DLD1 (cell line): ENCODE results near the gene AQP12A.
"Not testable (repeated sequence)": the region's sequence is repeated elsewhere in the genome, so short reads cannot be mapped to it uniquely, and the experiment has no call there.

Experiments
- in situ Hi-C: cut with HindIII; loops from 2 replicates; pipeline ENCODE4 v1.10.0; 2017; ENCODE audit warnings: low sequenced_read_pairs

AQP12A gene

DNA sequence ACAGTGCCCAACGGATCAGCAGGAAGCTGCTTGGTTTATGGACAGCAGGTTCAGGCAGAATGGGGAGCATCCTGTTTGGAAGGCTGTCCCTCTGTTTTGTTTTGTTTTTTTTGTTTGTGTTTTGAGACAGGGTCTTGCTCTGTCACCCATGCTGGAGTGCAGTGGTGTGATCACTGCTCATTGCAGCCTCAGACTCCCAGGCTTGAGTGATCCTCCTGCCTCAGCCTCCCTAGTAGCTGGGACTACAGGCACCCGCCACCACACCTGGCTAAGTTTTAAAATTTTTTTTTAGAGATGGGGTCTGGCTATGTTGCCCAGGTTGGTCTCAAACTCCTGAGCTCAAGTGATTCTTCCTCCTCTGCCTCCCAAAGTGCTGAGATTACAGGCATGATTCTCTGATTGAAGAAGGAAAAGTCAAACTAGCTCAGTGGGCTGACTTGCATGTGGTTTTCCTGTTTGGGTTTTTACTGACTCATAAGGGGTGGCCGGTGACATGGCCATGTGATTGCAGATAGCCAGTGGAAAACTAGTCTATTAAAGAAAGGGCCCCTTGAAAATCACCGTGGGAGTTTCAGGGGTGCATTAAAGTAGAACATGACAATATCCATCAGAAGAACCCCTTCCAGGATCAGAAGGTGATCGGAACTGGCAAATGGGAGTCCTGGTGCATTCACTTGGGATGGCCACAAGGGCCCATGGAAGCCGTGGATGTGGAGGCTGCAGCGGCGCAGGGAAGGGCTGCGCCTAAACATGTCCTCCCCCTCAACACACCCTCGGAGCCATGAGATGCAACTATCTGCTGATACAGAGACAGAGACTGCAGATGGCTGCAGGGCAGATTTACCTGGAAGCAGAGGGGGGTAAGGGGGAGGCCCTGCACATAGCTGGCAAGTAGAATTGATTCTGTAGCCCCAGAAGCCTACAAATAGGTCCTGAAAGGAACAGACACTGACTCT, 35.5 kb upstream of the AQP12A start:
- in situ Hi-C loops = no loop called here

DNA sequence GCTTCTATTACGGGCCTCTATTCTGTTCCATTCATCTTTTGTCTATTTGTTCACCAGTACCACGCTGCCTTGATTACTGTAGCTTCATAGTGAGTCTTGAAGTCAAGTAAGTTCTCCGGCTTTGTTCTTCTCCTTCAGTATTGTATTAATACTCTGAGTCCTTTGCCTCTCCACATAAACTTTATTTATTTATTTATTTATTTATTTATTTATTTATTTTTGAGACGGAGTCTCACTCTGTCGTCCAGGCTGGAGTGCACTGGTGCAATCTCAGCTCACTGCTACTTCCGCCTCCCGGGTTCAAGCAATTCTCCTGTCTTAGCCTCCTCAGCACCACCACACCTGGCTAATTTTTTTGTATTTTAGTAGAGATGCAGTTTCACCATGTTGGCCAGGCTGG, 31.8 kb upstream of the AQP12A start:
- in situ Hi-C loops = not testable (repeated sequence)

DNA sequence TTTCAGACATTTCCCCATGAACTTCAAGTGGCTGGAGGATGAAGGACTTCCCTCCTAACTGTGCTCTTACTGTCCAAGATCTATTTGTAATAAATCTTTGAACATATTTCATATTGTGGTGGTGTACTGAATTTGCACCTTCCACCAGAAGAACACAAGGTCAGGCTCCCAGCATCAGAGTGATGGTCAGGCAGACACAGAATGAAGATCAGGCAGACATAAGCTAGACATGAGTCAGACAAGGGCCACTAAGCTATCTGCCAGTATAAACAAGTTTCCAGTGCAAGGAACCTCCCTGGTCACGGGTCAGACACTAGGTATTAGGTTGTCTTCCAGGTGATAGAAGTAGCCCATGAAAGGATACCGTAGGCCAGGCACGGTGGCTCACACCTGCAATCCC, 29.0 kb upstream of the AQP12A start:
- in situ Hi-C loops = no loop called here

DNA sequence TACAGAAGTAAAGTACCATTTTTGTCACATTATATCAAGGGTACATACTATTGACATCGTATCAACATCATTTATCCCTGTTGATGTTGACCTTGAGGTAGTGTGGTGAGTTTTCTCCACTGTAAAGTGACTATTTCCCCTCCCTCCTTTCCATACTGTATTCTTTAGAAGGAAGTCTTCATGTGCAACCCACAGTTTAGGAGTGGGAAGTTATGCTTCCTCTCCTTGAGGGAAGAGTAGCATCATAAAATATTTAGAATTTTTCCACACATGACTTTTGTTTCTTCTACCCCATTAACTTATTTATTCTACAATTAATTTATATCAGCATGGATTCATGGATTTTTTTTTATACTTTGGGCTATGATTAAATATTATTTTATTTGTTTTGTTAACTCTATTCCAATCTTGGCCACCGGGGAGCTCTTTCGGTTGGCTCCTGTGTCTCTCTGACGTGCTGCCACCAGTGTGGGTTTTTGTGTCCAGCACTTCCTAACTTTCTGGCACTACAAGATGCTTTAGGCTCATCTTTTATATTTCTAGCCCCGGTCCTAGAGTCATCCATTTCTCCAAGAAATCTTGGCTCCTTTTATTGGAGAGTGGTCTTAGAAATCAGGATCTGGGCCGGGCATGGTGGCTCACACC, 28.0 kb upstream of the AQP12A start:
- in situ Hi-C loops = no loop called here

DNA sequence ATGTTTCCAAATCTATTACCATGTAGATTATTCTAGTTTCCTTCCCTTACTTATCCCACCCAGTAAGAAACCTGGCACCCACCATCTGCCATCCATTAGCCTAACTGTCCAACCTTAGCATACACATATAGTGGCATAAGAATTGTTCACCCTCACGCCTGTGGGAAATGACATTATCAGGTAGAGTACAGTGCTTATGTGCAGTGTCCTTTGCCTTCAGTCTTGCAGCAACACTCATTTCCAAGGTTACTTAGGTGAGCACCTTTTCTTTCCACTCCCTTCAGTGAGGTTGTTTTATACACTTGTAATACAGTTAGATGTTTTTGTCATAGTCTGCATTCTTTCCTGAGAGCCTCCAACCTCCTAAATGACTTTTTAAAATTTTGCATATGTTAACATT, 27.0 kb upstream of the AQP12A start:
- in situ Hi-C loops = no loop called here

DNA sequence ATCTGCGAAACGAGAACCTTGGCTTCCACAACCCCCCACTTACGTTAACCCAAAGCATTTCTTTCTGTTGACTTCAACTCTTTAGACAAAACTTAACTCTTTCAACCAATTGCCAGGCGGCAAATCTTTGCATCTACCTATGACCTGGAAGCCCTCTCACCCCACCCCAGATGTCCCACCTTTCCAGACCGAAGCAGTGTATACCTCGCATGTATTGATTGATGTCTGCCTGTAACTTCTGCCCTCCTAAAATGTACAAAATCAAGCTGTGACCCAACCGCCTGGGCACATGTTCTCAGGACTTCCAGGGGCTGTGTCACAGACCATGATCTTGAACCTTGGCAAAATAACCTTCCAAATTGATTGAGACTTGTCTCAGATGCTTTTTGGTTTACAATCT, 21.3 kb upstream of the AQP12A start:
- in situ Hi-C loops = no loop called here

DNA sequence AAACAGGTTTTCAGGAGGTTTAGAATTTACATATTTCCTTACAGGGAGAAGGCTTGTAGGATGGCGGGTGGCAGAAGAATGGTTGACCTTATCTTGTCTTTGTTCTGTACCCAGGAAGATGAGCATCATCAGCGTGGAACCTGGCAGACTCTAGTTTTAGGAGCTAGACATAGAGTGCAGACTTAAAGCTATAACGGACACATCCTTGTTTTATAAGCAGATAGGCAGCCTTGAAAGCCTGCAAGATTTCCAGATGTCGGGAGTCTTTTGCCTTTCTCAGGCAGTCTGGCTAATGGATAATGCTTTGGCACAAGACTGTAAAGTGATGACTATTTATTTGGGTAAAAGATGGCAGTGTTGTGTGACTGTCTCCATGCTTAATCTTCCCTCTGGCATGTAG, 20.7 kb upstream of the AQP12A start:
- in situ Hi-C loops = no loop called here

DNA sequence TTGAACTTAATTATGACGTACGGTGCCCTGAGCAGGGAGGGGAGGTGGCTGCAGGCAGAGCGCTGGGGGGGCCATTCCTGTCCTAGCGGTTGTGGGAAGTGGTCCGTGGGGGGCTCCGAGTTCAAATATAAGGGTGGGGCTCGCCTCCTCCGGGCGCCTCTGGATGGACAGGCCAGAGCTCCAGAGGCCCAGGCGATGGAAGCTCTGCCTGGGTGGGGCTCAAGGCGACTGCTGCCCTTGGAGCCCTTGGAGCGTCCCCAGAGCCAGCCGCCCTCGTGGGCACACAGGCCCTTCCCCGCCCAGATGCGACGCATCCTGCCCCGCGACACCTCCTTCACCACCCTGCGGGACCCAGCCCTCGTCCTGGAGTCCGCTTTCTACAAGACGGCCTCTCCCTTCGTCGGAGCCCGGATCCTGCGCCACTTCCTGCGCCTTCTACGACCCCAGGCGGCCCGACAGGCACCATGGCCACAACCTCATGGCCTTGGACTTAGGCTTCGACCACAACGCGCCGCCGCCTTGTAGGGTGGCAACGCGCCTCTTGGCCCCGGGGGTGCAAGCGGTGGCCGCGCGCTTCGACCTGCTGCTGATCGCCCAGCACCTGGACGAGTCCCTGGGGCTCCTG, 19.5 kb upstream of the AQP12A start:
- in situ Hi-C loops = no loop called here

DNA sequence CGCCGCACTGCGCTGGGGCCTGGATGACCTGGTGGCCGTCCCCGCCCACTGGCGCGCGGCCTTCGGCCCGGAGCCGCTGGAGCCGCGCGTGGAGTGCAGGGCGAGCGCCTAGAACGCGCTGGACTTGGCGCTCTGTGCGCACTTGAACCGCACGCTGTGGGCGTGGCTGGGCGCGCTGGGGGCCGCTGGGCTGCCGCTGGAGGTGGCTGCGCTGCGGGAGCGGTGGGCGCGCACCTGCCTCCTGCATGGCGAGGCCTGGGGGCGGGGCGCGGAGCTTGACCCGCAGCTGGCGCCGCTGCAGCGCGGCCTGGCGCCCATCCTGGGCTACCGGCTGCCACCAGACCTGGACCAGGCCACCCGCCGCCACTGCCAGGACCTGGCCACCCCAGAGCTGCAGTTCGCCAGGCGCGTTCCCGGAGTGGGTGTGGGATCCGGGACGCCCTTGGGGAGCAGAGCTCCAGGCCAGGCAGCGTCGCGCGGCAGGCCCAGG, 18.9 kb upstream of the AQP12A start:
- in situ Hi-C loops = no loop called here

DNA sequence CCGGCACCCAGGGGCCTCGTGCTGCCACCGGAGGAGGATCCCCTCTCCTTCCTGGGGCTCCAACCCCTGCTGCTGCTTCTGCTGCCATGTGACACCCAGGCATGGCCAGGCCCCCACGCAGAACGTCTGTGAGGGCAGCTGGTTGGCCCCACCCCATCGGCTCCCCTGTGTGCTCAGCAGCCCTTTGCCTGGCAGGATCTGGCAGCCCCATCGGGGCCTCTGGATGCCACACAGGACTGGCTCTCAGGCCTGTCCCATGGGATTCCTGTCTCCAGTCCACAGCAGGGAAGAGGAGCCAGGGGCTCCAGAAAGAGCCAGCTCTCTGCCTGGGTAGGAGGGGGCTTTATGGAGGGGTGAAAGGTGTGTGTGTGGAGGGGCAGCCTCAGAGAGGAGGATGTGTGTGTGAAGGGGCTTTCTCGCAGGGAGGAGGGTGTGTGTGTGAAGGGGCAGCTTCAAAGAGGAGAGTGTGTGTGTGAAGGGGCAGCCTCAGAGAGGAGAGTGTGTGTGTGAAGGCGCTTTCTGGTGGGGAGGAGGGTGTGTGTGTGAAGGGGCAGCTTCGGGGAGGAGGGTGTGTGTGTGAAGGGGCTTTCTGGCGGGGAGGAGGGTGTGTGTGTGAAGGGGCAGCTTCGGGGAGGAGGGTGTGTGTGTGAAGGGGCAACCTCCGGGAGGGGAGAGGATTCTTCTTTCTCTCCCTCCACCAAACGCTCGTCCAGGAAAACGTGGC, 17.0 kb upstream of the AQP12A start:
- in situ Hi-C loops = not testable (repeated sequence)

DNA sequence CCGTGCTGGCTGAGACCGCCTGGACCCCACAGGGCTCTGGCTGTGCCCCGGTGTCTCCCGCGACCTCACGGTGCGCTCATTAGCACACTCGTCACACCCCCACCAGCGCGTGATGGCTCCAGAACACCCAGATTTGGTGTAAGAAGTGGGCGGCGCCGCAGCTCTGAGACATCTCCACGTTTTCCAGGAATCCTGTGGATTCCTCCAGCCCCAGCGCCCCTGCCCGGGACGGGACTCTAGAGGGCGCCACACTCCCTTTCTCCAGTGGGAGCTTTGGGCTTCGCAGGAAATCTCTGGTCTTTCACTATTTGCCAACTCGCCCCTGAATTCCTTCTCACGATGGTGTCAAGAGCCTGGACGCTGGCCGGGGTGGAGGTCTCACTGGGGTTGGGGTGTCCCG, 16.3 kb upstream of the AQP12A start:
- in situ Hi-C loops = not testable (repeated sequence)

DNA sequence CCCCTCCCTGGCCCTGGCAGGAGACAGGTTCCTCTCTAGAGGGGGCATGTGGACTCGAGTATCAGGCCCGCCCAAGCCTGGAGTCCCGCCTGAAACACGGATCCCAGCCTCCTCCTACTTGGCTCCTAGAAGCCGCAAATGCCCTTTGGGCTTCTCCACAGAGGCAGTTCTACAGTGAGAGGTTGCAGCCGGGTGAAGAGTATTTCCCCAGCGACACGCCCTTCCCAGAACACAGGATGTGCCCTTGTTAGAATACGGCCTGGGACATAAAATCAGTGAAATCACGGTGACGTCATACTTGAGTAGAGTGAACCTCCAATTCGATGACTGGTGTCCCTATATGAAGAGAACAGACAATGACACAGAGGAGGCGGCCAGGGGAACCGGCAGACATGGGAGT, 13.6 kb upstream of the AQP12A start:
- in situ Hi-C loops = not testable (repeated sequence)

DNA sequence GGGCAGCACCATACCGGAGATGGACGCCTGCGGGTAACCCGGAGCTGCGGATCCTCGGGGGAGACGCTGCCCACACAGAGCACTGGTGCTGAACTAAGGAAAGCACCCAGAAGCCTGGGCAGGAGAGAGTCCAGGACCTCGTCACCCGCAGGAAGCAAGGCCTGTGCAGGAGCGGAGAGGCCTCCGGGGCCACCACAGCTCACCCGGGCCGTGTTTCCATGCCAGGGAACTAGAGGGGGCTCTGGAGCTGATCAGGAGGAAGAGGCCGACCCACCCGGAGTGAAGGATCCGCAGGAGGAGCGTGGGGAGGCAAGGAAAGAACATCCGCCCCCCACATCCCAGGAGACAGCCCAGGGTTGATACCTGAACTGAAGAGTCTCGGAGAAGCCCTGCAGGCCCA, 12.8 kb upstream of the AQP12A start:
- in situ Hi-C loops = not testable (repeated sequence)

DNA sequence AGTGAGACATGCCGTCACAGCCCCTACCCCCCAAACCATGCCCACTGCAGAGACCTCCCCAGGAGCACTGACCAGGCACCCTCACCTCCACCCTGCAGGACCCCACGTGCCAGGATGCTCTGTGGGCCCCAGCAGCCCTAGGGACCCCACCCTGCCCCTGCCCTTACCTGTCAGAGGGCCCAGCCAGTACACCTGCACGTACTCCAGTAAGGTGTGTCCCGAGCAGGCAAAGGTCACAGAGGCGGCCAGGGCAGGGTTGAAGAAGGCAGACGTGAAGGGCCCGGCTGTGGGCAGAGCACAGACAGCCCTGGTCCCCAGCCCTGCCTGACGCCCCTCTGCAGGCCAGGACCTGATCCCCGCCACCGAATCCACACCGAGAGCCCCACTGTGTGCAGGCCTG, 11.5 kb upstream of the AQP12A start:
- in situ Hi-C loops = not testable (repeated sequence)

DNA sequence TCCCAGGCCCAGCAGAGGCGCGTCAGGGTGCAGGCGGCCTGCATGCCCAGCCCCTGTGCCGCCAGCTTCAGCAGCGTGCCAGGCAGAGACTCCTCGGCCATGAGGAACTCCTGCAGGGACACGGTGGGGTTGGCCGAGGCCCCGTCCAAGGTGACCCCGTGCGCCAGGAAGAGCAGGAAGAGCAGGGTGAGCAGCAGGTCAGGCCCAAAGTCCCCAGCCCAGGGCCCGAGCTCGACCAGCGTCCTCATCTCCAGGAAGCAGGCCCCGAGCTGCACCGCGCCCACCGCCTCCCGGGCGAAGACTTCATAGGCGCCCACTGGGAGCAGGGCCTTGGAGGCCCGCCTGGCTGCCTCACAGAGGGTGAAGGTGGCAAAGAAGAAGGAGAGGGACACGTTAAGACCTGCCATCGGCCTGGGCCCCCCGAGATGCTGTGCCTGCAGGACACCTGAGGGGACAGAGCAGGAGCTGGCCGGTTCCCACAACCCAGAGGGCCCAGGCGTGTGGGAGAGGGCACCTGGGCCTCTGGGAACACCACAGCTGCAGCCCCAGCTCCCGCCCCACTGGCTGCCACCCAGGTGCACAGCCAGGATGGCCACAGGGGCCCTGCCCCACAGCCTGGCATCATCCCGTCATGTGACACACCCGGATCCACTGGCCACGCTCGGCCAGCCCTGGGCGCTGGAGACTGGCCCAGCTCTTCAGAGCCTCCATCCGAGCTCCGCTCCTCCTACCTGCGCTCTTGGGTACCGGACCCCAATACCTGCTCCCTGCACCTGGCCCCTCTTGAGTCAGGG, 9.0 kb upstream of the AQP12A start, which contains the start of gene AQP12B:
Gene AQP12B, minus strand, starts transcription at position 455 of the 794 bp plus-strand sequence. Its CDS starts 48 bp downstream, at position 407.
- in situ Hi-C loops = not testable (repeated sequence)

DNA sequence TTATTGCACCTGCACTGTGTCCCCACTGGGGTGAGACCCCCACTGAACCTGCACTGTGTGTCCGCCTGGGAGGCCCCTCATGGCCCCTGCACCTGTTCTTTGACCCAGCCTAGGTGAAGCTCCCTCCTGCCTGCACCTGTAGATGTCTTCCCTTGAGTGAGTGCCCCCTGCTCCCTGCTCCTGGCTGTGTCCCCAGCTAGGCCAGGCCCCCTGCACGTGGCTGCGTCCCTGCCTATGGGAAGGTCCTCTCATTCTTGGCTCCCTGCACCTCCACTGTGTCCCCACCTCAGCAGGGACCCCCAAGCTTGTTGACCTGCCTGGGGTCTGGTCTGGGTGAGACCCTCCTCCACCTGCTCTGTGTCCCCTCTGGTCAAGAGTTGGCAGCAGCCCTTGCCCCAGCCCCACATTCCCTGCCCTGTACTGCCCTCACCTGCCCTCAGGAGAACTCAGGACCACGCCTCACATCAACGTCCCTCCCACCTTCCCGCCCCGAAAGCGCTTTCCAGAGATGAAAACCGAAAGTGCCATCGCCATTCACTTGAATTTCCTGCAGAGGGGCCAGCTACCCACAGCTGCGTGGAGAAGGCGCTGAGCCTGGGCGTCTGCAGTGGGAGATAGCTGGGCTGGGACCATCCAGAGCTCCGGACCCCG, 8.2 kb upstream of the AQP12A start:
- in situ Hi-C loops = not testable (repeated sequence)

DNA sequence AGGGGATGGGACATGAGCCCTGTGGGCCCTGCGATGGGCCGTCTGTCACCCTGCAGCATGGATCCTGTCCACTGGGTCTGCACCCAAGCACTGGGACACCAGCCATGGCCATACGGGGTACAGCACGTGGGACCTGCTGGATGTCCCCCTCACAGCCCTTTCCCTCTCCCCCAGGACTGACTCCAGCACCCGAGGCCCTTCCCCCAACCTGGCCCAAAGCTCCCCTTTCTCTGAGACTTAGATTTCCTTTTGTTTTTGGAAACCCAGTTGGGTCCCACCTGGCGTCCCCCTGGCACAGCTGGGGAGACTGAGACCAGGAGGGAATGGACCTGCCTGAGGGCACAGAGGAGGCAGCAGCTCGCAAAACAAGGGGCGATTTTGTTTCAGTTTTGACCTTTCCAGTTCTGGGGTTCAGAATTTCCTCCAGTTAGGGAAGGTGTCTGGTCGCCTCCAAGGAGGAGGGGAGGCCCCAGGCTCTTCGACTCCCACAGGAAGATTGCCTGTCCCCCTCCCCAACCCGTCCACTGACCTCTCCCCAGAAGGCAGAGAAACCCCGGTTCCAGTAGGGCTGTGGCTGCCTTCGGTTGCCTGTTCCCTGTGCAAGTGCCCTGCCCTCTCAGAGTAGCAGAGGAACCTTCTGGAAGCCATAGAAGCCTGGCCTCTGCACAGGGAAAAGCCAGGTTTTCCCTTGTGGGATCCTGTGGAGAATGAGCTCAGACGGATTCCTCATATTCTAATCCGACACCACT, 7.5 kb upstream of the AQP12A start:
- in situ Hi-C loops = not testable (repeated sequence)

DNA sequence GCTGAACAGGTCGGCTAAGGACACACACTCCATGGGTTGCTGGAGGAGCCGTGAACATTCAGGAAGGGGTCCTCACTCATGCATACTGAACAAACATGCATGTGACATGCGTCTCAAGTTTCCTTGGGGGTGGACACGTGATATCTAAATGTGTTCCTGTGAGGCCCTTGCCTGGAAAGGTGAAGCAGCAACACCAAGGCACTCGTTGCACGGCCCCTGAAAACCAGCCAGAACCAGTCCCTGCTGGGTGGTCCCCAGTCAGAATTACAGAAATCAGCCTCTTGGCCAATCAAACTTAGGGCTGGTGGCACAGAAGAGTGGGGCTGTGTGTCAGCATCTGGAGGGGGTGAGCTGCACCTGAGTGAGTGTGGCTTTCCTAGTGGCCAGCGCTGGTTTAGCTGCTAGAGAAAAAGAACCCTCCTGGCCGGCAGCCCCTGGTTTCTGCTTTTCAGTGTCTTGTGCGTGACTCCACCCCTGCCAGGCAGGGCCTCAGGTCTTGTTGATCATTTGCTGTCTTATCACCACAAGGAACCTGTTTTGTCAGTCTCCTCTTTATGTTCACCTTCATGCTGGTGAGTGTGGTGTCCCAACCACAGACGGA, 5.8 kb upstream of the AQP12A start:
- in situ Hi-C loops = no loop called here
